Gastrocnemius medialis (tissue), 4 donors: Measurements from ENCODE around the gene HIBCH. TPM values are rescaled to one million over a fixed set of nuclear protein-coding genes. Genes with fewer than 3 reads are reported as not detected.

ENCODE experiments used
- ATAC-seq, 2 donors: fragments of 150-250 bp; one replicate each; pipeline ENCODE4 v1.9.1; 2016
- DNase-seq, 2 donors: peaks; one replicate each; pipeline ENCODE4 v3.0.0-alpha.2; 2019
- H3K27ac ChIP-seq, 4 donors: fragments of 200-600 bp; sonication (generic); 1 replicate in 1 of 4; 2 replicates in 3 of 4; pipeline ENCODE4 v1.5.1; 2016 to 2018; ENCODE audit warnings: mild to moderate bottlenecking in 2 of 4, moderate library complexity in 1 of 4
- H3K27me3 ChIP-seq, 3 donors: fragments of 200-600 bp; sonication (generic) in 2 of 3; 1 replicate in 1 of 3; 2 replicates in 2 of 3; pipeline versions ENCODE4 v1.5.1 to v1.6.0; 2016 to 2019; ENCODE audit warnings: mild to moderate bottlenecking in 1 of 3, moderate library complexity in 1 of 3
- H3K36me3 ChIP-seq, 2 donors: fragments of 200-600 bp; sonication (generic) in 1 of 2; one replicate each; pipeline ENCODE4 v1.5.1; 2017 to 2018
- H3K4me1 ChIP-seq, 2 donors: fragments of 200-600 bp; sonication (generic) in 1 of 2; one replicate each; pipeline ENCODE4 v1.5.1; 2016 to 2017; ENCODE audit warnings: mild to moderate bottlenecking in 2 of 2
- H3K4me3 ChIP-seq, 4 donors: fragments of 200-600 bp; sonication (generic) in 3 of 4; 1 replicate in 1 of 4; 2 replicates in 3 of 4; pipeline ENCODE4 v1.5.1; 2016 to 2019; ENCODE audit warnings: mild to moderate bottlenecking in 2 of 4
- H3K9me3 ChIP-seq, 3 donors: fragments of 200-600 bp; sonication (generic) in 2 of 3; 1 replicate in 1 of 3; 2 replicates in 2 of 3; pipeline ENCODE4 v1.5.1; 2016 to 2019
- CTCF ChIP-seq, 5 experiments: fragments of 450-650 bp in 3 of 5; fragments of 200-600 bp in 2 of 5; sonication (generic) in 2 of 5; IDR thresholded peaks in 4 of 5; conservative IDR thresholded peaks in 1 of 5; 1 replicate in 4 of 5; 2 replicates in 1 of 5; pipeline ENCODE4 v1.5.1; 2016 to 2019; ENCODE audit warnings: antibody characterized with exemption in 5 of 5, mild to moderate bottlenecking in 3 of 5, moderate library complexity in 3 of 5
- POLR2A ChIP-seq, 2 donors: fragments of 450-650 bp; IDR thresholded peaks; one replicate each; pipeline ENCODE4 v1.6.1; 2017; ENCODE audit warnings: antibody characterized with exemption in 2 of 2, mild to moderate bottlenecking in 2 of 2, moderate library complexity in 2 of 2
- in situ Hi-C, 4 donors: fragments of 200-750 bp; cut with MboI; loops; one replicate each; pipeline versions ENCODE4 v1.15.0 to v1.8.0; 2017; ENCODE audit warnings: low sequenced_read_pairs in 4 of 4
- intact Hi-C: fragments of 100-400 bp; cut with DNase I; formaldehyde crosslinking; loops from one replicate; pipeline ENCODE4 v1.15.1; 2023; ENCODE audit warnings: low total_unique reads
- total RNA-seq, 4 donors: library from RNA; depleted of rRNA; stranded (reverse); fragments of >200 nt; gene quantifications; one replicate each; pipeline versions ENCODE4 v1.1.0 to v1.2.3, GENCODE V29; 2016

Gene HIBCH
- total RNA-seq, 4 donors from 2014 or later, result 3.7 to 20.1 (median 10.6) TPM

- no peak for ATAC-seq
These were observed 149.0 kb downstream of the HIBCH start for GRCh38 chr2:190170673-190171072.

GRCh38 chr2:190169221-190170072 lies 150.2 kb downstream of the HIBCH start:
- intact Hi-C loops (no loop called here), in situ Hi-C loops (loop anchor here in 1 of 4 donors (10.0 kb wide), 1 partner anchor 85 kb away; no protein-coding TSS in a partner anchor)
- no peak overlapping the region for H3K4me3 ChIP-seq
- no peak overlapping the region for H3K27ac ChIP-seq
- no peaks in the 10 kb centered on the region for H3K9me3 ChIP-seq
- no peak for DNase-seq
- no peaks in the 10 kb centered on the region for H3K27me3 ChIP-seq
- H3K36me3 ChIP-seq, result no peaks in the 10 kb centered on the region
- ATAC-seq, result no peak
- H3K4me1 ChIP-seq, result no peaks in the 10 kb centered on the region
- TF ChIP-seq CTCF (IDR thresholded peaks at IDR 0.05 in 4 of 5, conservative IDR thresholded peaks at IDR 0.05 in 1 of 5), result no peak
- TF ChIP-seq POLR2A (IDR thresholded peaks at IDR 0.05), result no peak

More at GRCh38 chr2:190170673-190171072, 149.0 kb downstream of the HIBCH start:
- no peak for DNase-seq
- Histone ChIP-seq H3K36me3 (no peaks in the 10 kb centered on the region), H3K9me3 (no peaks in the 10 kb centered on the region), H3K27me3 (no peaks in the 10 kb centered on the region), H3K27ac (no peak overlapping the region), H3K4me3 (no peak overlapping the region), H3K4me1 (no peaks in the 10 kb centered on the region)
- in situ Hi-C loops, result loop anchor here in 1 of 4 donors (10.0 kb wide), 1 partner anchor 86 kb away; no protein-coding TSS in a partner anchor
- intact Hi-C loops, result no loop called here
- no peak for TF ChIP-seq POLR2A (IDR thresholded peaks at IDR 0.05)
- TF ChIP-seq CTCF (IDR thresholded peaks at IDR 0.05 in 4 of 5, conservative IDR thresholded peaks at IDR 0.05 in 1 of 5), result no peak

- no peaks in the 10 kb centered on the region for H3K4me1 ChIP-seq
- TF ChIP-seq CTCF (IDR thresholded peaks at IDR 0.05 in 4 of 5, conservative IDR thresholded peaks at IDR 0.05 in 1 of 5) (no peak), POLR2A (IDR thresholded peaks at IDR 0.05) (no peak)
- intact Hi-C loops (no loop called here), in situ Hi-C loops (no loop called here)
- no peaks in the 10 kb centered on the region for H3K9me3 ChIP-seq
- no peak for DNase-seq
- no peak overlapping the region for H3K4me3 ChIP-seq
- H3K36me3 ChIP-seq, result no peaks in the 10 kb centered on the region
- H3K27ac ChIP-seq, result no peak overlapping the region
- no peak for ATAC-seq
- H3K27me3 ChIP-seq, result no peaks in the 10 kb centered on the region
These were observed 151.9 kb downstream of the HIBCH start for GRCh38 chr2:190167702-190168101.

GRCh38 chr2:190165491-190165890 lies 154.1 kb downstream of the HIBCH start:
- no peaks in the 10 kb centered on the region for H3K27me3 ChIP-seq
- no peak for DNase-seq
- no peaks in the 10 kb centered on the region for H3K36me3 ChIP-seq
- H3K4me3 ChIP-seq, result no peak overlapping the region
- ATAC-seq, result no peak
- in situ Hi-C loops (no loop called here), intact Hi-C loops (no loop called here)
- H3K9me3 ChIP-seq, result no peaks in the 10 kb centered on the region
- no peak overlapping the region for H3K27ac ChIP-seq
- H3K4me1 ChIP-seq, result no peaks in the 10 kb centered on the region
- TF ChIP-seq CTCF (IDR thresholded peaks at IDR 0.05 in 4 of 5, conservative IDR thresholded peaks at IDR 0.05 in 1 of 5), result no peak
- no peak for TF ChIP-seq POLR2A (IDR thresholded peaks at IDR 0.05)
